Stromal cell of bone marrow (primary cell): ENCODE measurements around the gene FBLN1.

Experiments used
- DNase-seq: peaks from one replicate; pipeline ENCODE4 v3.0.0-alpha.2; 2012; ENCODE audit warnings: low read depth

FBLN1 gene

DNA sequence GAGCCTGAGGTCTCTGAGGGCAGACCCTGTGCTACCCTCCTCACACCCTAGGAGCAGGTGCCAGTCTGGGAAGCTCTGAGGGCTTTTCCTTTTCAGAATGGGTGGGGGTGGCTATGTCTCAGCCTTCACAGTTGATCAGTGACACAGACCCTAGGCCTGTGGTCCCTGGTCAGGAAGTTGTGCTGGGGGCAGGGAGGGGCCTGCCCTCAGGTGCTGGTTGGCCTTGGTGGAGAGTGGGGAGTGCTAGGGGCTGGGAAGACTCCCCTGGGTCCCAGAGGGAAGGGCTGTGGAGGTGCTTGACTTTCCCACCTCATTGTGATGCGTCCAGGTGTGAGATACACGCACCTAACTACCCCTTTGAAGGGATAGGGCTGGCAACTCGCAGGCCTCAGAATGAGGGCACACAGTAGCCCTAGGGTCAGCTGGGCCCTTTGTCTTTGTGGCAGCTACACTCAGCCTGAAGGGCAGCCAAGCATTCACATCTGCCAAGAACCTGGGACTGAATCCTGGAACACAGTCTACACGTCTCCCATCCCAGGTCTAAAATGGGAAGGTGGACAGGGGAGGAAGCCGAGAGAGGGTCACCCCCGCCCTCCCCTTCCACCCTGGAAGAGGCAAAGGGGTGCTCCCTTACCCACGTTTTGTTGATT, 137.7 kb downstream of the FBLN1 start:
- DNase-seq: no peak

- no peak for DNase-seq
Measured at GRCh38 chr22:45640941-45641621, 138.4 kb downstream of the FBLN1 start.

- no peak for DNase-seq
Measured at GRCh38 chr22:45642986-45643385, 140.3 kb downstream of the FBLN1 start.

DNA sequence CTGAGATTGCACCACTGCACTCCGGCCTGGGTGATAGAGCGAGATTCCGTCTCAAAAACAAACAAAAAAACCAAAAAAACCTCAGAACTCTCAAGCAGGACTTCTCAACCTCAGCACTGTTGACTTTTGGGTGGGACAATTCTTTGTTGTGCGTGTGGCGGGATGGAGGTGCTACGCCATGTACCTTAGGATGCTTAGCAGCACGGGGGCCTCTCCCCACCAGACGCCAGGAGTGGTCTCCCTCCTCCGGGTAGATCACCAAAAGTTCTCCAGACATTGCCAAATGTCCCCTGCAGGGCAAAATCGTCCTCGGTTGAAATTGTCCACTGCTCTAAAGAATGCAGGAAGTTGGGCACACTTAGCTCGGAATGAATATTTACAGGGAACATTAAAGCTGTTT, 142.0 kb downstream of the FBLN1 start:
- DNase-seq: no peak

DNA sequence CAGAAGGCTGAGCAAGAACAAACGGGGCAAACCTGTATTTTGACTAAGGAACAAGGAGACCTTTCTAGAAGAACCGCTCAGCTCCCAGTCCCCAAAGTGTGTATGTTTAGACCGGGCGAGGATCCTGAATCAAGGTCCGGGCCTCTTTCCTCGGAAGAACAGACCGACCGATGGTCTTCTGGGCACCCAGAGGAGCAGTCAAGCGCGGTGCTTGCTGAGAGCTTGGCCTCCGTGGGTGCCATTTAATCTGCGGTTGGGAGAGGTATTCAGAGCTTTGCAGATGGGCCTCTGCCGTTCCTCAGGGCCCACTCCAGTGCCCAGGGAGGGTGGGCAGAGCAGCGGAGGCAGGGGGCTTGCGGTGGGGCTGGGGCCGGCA, 142.5 kb downstream of the FBLN1 start:
- no peak for DNase-seq

GRCh38 chr22:45645526-45646414, 143.1 kb downstream of the FBLN1 start:
- DNase-seq: peak; percentile 14

DNA sequence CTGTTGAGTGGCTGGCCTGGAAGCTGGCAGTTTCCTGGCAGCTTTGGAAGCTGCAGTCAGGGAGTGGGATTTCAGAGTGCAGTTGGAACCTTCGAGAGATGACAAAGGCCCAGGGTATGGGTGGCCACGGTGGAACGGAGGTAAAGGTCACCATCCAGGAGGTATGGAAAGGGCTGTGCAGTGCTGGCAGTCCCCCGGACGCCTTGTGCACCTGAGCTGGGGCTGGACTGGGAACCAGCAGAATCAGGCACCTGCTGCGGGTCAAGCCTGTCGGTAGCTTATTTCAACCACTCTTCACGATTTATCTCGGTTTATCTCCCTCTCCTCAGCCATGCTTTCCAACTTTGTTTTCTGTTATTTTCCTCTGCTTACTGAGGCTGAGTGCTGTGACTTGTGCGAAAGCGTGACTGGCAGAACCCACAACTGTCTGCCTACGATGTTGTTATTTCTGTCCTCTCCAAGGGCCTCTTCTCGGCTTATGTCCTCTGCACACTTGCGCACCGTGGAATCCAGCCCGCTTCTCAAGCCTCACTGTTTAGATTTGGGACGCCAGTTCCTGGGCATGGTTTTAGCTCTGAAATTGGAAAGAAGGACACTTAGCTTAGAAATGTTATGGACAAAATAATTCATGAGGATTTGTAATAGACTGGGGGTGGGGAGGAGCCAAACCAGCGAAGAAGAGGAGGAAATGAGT, 145.0 kb downstream of the FBLN1 start:
- DNase-seq: no peak

DNA sequence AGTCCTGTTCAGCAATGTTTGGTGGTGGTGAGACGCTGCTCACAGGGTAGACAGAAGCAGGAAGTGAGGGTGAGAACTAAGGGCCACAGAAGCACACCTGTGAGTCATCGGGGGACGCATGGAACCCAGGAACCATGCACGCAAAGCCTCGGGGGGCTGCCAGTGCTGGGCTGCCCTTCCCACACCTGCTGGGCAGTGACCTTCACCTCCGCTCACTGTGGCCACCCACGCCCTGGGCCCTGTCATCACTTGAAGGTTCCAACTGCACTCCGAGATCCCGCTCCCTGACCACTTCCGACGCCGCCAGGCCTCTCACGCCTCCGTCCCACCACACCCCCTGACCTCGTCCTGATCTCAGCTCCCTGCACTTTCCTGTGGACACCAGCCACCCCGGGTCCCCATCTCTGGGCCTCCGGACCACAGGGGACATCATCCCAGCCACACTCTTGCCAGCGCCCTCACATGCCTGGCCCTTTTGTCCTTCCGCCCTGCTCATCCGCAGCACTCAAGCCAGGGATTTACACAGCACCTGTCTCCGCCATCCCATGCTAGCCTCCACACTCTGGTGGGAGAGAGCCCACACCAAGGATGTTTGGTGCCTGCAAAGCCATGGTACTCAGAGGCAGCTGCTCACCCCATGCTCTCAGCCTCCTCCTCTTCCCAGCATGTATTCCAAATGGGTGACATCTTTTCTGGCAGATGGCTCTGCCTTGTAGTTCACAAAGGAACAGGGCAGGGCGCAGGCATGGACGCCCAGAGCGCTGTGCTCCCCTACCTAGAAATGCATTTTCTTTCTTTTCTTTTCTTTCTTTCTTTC, 145.8 kb downstream of the FBLN1 start:
- DNase-seq: no peak

GRCh38 chr22:45649809-45650208, 147.1 kb downstream of the FBLN1 start:
- DNase-seq: no peak

GRCh38 chr22:45650721-45651120, 148.0 kb downstream of the FBLN1 start:
- DNase-seq: no peak
